NCI-H1048 (cell line): ENCODE data around the gene DLGAP1.

Experiments
- DNase-seq: peaks from one replicate; lab custom pipeline; 2025; lab: John Stamatoyannopoulos, UW

The DLGAP1 gene

GRCh38 chr18:3932276-3932675, 522.8 kb downstream of the DLGAP1 start:
- no peak for DNase-seq

DNA sequence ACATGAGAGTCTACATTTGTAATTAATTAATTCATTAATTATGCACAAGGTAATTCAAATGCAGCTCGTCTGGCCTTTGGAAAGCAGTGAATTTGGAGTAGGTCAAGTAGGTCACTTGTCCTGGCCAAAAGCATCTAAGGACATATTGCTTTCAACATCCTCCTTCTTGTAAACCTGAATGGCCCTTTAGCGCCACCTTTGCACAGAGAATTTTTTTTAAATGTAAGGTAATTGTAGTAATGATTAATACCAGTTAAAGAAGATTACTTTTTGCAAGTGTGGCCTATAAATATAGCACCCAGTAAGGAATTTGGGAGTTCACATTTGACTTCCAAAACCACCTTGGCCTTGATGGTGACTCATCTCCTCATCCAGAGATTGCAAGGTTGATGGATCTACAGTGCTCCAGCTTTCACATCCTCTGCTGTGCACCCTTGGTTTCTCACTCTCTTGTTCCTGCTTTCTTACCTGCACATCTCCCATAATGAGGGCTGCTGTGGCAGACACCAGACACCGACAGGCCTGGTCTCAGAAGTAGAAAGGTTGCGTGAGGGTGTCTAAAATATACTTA, 523.5 kb downstream of the DLGAP1 start:
- DNase-seq: no peak

- DNase-seq: no peak
These were observed 524.1 kb downstream of the DLGAP1 start for GRCh38 chr18:3931013-3931315.

GRCh38 chr18:3930126-3931012, 524.7 kb downstream of the DLGAP1 start:
- no peak for DNase-seq

DNA sequence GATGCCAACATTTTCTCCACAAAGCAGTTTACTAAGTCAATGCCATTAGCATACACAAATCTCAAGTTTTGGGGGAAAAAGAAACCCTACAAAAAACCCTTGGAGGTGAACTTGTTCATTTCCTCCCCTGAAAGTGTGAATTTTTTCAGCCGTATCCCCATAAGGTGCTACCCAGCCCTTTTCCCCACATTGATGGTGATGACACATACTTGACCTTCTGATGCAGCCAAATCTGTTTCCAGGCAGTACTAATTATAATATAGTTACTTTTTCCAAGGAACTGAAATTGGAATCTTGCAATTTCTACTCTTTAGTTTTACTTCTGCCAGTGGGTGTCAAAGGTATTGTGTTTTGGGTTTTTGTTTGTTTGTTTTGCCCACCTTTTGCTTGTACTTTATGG, 530.7 kb downstream of the DLGAP1 start:
- DNase-seq: no peak

DNA sequence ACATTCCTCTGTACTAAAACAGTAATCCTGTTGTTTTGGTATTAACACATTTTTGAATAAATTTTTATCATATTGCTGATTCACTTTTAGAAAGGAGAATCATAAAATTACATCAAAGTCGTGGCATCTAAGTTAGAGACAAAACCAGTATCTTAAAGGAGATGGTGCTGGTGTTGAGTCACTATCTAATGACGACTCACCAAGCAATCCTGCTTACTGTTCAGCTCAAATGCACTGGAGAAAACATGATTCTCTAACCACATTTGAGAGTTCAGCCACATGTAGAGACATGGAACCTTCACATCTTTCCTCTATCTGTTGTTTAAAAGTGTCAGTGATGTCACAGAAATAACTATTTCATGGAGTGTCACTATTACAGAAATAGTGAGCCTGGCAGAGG, 531.4 kb downstream of the DLGAP1 start:
- DNase-seq: no peak

DNA sequence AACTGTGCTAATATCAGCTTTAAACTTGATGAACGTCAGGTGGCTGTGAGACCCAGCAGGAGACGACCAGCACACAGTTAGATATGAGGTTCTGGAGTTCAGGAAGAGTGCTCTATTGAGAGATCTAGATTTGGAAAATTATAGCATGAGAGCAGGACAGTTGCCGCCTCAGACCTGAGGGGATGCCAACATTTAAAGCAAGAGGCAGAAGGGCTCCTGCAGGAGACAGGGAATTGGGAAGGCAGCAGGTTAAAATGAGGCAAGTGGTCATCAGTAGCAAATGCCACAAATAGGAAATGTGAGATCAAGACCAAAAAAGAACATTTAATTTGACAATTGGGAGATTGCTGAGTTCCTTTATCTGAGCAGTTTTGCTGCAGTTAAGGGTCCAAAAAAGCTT, 533.3 kb downstream of the DLGAP1 start:
- no peak for DNase-seq

GRCh38 chr18:3920832-3921231, 534.3 kb downstream of the DLGAP1 start:
- no peak for DNase-seq

DNA sequence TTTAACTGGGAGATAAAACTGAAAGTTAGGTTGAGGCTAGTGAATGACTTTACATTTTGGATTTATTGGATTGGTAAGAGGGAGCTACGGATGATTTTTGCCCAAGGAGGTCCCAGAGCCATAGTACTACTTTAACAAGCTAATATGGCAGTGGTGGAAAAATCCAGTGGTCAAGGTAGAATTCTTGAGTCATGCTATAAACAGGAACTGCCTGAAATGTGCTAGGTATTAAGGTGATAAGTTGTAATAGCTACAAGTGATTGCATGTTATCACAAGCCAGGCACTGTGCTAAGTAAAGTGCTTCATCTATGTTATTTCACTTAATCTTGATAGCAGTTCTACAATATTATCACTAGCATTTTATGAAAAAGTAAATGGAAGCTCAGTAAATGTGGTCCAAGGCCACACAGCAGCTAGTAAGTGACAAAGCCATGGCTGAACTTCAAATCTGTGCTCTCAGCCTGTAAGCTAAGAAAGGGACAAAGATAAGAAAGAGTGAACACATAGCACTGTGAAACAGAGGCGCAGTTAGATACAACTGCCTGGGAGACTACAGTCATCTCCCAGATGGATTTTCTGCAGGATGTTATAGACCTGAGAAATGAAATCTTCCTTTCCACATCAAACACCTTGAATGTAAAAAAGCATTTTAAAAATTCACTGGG, 535.6 kb downstream of the DLGAP1 start:
- no peak for DNase-seq

DNA sequence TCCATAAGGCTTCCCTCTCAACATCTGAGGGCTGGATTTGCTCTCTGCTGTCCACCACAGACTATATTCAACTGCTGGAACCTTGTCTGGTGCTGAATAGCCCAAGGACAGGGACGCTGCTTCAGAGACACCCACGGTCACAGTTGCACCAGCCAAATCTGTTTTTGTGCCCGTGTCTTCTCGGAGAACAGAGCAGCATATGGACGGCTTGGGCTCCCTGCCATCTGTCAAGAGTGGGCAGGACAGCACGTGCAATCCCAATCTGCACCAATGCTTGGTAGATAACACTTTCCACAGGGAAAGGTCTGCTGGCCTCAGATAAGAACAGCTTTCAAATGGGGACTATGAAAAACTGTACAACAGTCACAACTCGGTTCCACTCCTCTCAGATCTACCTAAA, 539.0 kb downstream of the DLGAP1 start:
- DNase-seq: no peak

DNA sequence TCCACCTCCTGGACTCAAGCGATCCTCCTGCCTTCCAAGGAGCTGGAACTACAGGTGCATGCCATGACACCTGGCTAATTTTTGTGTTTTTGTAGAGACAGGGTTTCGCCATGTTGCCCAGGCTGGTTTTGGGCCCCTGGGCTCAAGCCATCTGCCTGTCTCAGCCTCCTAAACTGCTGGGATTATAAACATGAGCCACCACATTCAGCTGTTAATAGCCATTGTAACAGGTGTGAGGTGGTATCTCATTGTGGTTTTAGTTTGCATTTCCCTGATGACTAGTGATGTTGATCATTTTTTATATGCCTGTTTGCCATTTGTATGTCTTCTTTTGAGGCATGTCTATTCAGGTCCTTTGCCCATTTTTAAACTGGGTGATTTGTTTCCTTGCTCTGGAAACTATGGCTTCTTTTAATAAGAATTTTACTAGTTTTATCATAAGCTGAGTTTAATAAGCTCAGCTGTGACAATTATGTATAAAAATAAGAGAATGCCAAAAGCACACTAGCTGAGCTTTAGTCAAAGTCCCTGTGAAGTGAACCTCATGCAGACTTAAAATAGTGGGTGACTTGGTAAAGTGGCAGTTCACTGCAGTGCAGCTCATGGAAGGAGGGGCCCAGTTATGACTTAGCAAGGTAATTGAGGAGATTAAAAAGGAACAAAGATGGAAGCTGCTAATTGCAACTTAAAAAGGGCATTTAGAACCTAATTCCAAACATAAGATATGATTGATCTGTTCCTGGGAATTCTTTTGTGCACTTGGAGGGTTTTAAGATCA, 540.1 kb downstream of the DLGAP1 start:
- DNase-seq: no peak

- DNase-seq: no peak
These were observed 541.0 kb downstream of the DLGAP1 start for GRCh38 chr18:3914109-3914508.

DNA sequence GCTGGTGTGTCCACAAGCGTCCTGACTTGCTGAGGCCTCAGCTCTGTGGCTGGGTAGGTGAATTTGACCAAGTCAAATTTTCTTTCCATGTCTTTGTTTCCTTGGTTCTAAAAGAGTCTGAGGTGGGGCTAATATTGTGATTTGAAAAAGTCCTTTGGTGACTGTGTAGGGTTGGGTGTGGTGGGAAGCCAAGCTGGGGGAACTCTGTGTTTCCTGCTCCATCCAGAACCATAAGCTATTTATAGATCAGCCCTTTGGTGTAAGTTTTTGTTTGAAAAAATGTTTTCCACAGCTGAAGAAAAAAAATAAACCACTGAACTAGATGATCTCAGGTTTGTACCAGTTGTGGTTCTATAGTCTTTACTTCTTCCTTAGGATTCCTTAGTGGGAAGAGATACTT, 542.4 kb downstream of the DLGAP1 start:
- no peak for DNase-seq

DNA sequence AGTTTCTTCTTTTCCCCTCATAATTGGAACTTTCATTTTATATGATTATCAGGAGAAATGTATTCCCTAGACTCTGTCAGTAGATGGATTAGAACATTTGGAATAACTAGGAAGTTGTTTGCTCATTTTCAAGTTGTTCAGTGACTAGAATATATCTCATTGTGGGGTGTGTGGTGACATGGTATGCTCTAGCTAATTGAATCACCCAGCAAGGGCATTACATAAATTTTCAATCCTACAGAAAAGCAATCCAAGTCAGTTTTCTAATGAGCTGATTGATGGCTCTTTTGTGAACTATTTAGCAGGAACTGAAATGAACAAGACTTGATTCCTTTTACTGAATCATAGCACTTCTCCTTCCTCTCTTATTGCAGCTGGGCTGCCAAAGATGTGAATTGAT, 543.7 kb downstream of the DLGAP1 start:
- no peak for DNase-seq

GRCh38 chr18:3910512-3910911, 544.6 kb downstream of the DLGAP1 start:
- DNase-seq: no peak

GRCh38 chr18:3907955-3908354, 547.2 kb downstream of the DLGAP1 start:
- no peak for DNase-seq

- no peak for DNase-seq
These were observed 548.9 kb downstream of the DLGAP1 start for GRCh38 chr18:3906116-3906750.

DNA sequence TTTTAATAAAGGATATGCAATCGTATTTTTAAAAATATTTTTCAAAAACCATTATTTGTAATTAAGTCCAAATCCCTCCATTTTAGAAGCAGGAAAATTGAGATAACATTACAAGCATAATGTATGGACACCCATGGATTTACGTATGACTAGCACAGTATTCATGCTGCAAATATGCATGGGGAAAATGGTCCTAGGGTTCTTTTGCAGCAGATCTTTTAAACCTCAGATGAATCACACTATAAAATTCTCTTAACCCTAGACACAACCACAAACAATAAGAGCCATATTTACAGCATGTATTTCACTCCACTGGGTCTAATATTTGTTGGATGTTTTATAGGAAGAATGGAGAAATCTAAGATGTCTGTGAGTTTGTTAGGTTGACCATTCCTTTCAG, 551.8 kb downstream of the DLGAP1 start:
- DNase-seq: no peak

DNA sequence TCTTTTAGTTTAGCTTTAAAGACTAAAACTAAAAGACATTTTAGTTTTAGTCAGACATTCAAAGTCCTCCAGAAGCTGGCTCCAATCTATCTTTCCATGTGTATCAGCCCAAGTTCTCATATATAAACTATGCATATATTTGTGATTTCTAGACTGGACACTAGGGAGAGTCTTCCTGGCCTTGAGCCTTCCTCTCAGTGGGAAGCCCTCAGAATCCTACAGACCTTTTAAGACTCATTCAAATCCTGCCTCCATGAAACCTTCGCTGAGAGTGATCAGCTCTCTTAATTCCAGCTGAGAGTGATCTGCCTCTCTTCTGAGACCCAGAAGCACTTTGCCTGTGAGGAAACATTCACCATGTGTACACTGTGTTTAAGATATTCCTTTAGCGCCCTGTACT, 552.4 kb downstream of the DLGAP1 start:
- DNase-seq: no peak

GRCh38 chr18:3901811-3902210, 553.3 kb downstream of the DLGAP1 start:
- DNase-seq: no peak

DNA sequence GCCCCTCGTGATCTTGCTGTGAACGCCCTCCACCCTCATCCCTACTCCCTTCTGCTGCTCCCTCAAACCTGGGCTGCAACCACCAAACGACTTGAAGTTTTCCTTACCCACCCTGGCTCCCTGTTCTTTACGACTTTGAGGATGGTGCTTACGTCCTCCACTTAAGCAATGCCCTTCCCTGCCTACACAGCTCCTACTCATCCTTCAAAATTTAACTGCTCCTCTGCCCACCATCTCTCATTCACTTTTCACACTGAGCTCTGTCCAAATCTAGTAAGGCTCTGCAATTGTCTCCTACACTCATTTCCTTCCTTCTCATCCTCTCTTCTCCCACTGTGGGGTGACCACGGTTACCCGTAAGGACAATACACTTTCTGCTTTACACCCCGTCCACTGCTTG, 554.1 kb downstream of the DLGAP1 start:
- DNase-seq: no peak

DNA sequence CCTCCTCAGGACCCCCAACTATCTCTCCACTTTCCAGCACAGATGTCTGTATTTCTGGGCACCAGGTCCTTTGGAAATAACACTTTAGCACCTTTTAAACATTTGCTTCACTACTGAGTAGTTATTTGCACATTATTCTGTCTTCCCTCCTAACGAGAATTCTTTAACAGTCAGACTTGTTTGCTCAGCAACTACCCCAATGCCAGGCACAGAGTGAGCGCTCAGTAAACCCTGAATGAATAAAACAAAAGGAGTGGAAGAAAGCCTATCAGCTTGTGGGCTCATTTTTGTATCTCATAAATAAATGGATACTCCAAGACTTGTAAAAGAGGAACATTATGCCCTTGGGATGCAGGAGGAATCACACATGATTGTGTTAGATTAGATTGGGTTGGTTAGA, 554.8 kb downstream of the DLGAP1 start:
- DNase-seq: no peak
